ENCODE data around the gene PCSK6. TPM values are rescaled to one million over a fixed set of nuclear protein-coding genes. Genes with fewer than 3 reads are reported as not detected.

The PCSK6 gene
- total RNA-seq, 1 experiment from 2014 or later: 26.3 TPM

GRCh38 chr15:101407439-101407838 is 82.1 kb downstream of the PCSK6 start:
- Histone ChIP-seq H3K9me2 (ENCODE audit: insufficient read depth) (no peaks in the 10 kb centered on the region), H3K4me3 (no peak overlapping the region), H4K20me1 (ENCODE audit: insufficient read depth) (no peaks in the 10 kb centered on the region), H3K36me3 (ENCODE audit: low read depth) (no peaks in the 10 kb centered on the region), H3K4me2 (no peak overlapping the region), H3F3A (ENCODE audit: insufficient read depth, low read depth) (no peaks in the 10 kb centered on the region), H3K27ac (no peak overlapping the region), H3K4me1 (replicated peaks; ENCODE audit: insufficient read depth) (no peaks in the 10 kb centered on the region), H3K9me3 (ENCODE audit: insufficient read depth, low read depth) (no peaks in the 10 kb centered on the region), H2AFZ (no peak overlapping the region), H3K79me2 (ENCODE audit: low read depth) (no peaks in the 10 kb centered on the region), H3K27me3 (ENCODE audit: insufficient read depth, low read depth) (no peaks in the 10 kb centered on the region)
- ChIA-PET CTCF (no interaction called here), POLR2A (ENCODE audit: unreplicated experiment) (no interaction called here)
- BruUV-seq (replicated peaks): no TSS peak
- intact Hi-C loops (cut with micrococcal nuclease; ENCODE audit: unreplicated experiment): no loop called here
- TF ChIP-seq EZH2 (IDR thresholded peaks at IDR 0.05; ENCODE audit: low read depth) (no peak), CTCF (conservative IDR thresholded peaks at IDR 0.05) (no peak)
- no peak for DNase-seq

- H2AFZ ChIP-seq: no peak overlapping the region
- H3K9me2 ChIP-seq (ENCODE audit: insufficient read depth): no peaks in the 10 kb centered on the region
- BruUV-seq (replicated peaks): no TSS peak
- no peak overlapping the region for H3K4me3 ChIP-seq
- H3K27me3 ChIP-seq (ENCODE audit: insufficient read depth, low read depth): no peaks in the 10 kb centered on the region
- intact Hi-C loops (cut with micrococcal nuclease; ENCODE audit: unreplicated experiment): no loop called here
- no peaks in the 10 kb centered on the region for H3F3A ChIP-seq (ENCODE audit: insufficient read depth, low read depth)
- H3K4me1 ChIP-seq (replicated peaks; ENCODE audit: insufficient read depth): no peaks in the 10 kb centered on the region
- TF ChIP-seq EZH2 (IDR thresholded peaks at IDR 0.05; ENCODE audit: low read depth) (no peak), CTCF (conservative IDR thresholded peaks at IDR 0.05) (no peak)
- no peak for DNase-seq
- H4K20me1 ChIP-seq (ENCODE audit: insufficient read depth): no peaks in the 10 kb centered on the region
- ChIA-PET CTCF (no interaction called here), POLR2A (ENCODE audit: unreplicated experiment) (no interaction called here)
- H3K9me3 ChIP-seq (ENCODE audit: insufficient read depth, low read depth): no peaks in the 10 kb centered on the region
- H3K4me2 ChIP-seq: no peak overlapping the region
- no peaks in the 10 kb centered on the region for H3K79me2 ChIP-seq (ENCODE audit: low read depth)
- no peaks in the 10 kb centered on the region for H3K36me3 ChIP-seq (ENCODE audit: low read depth)
- H3K27ac ChIP-seq: no peak overlapping the region
Measured at GRCh38 chr15:101406526-101407195, 82.8 kb downstream of the PCSK6 start.

GRCh38 chr15:101406036-101406435 is 83.5 kb downstream of the PCSK6 start:
- H3K9me3 ChIP-seq (ENCODE audit: insufficient read depth, low read depth): no peaks in the 10 kb centered on the region
- TF ChIP-seq CTCF (conservative IDR thresholded peaks at IDR 0.05): no peak
- TF ChIP-seq EZH2 (IDR thresholded peaks at IDR 0.05; ENCODE audit: low read depth): no peak
- no peak overlapping the region for H2AFZ ChIP-seq
- H3K27ac ChIP-seq: no peak overlapping the region
- intact Hi-C loops (cut with micrococcal nuclease; ENCODE audit: unreplicated experiment): no loop called here
- H3F3A ChIP-seq (ENCODE audit: insufficient read depth, low read depth): no peaks in the 10 kb centered on the region
- BruUV-seq (replicated peaks): no TSS peak
- ChIA-PET POLR2A (ENCODE audit: unreplicated experiment) (no interaction called here), CTCF (no interaction called here)
- H3K4me3 ChIP-seq: no peak overlapping the region
- no peaks in the 10 kb centered on the region for H3K27me3 ChIP-seq (ENCODE audit: insufficient read depth, low read depth)
- no peaks in the 10 kb centered on the region for H3K36me3 ChIP-seq (ENCODE audit: low read depth)
- DNase-seq: no peak
- H3K79me2 ChIP-seq (ENCODE audit: low read depth): no peaks in the 10 kb centered on the region
- H4K20me1 ChIP-seq (ENCODE audit: insufficient read depth): no peaks in the 10 kb centered on the region
- H3K4me1 ChIP-seq (replicated peaks; ENCODE audit: insufficient read depth): no peaks in the 10 kb centered on the region
- H3K4me2 ChIP-seq: no peak overlapping the region
- H3K9me2 ChIP-seq (ENCODE audit: insufficient read depth): no peaks in the 10 kb centered on the region
